ENCODE results near the gene GFRA1.

GFRA1 gene

GRCh38 chr10:116121640-116122525, 151.1 kb downstream of the GFRA1 start:
- no peak for DNase-seq

GRCh38 chr10:116120688-116121455, 152.1 kb downstream of the GFRA1 start:
- no peak for DNase-seq

- DNase-seq = no peak
Observed at GRCh38 chr10:116118847-116119246, 154.2 kb downstream of the GFRA1 start.

GRCh38 chr10:116115797-116116196, 157.2 kb downstream of the GFRA1 start:
- no peak for DNase-seq

- no peak for DNase-seq
Observed at GRCh38 chr10:116115036-116115641, 157.9 kb downstream of the GFRA1 start.

GRCh38 chr10:116113721-116114501, 159.1 kb downstream of the GFRA1 start:
- DNase-seq = no peak

GRCh38 chr10:116112232-116113231, 160.5 kb downstream of the GFRA1 start:
- no peak for DNase-seq

GRCh38 chr10:116111483-116112095, 161.4 kb downstream of the GFRA1 start:
- DNase-seq = no peak

GRCh38 chr10:116110736-116111135, 162.3 kb downstream of the GFRA1 start:
- no peak for DNase-seq

GRCh38 chr10:116109881-116110280, 163.1 kb downstream of the GFRA1 start:
- no peak for DNase-seq

GRCh38 chr10:116109481-116109880, 163.5 kb downstream of the GFRA1 start:
- no peak for DNase-seq

GRCh38 chr10:116108095-116108494, 164.9 kb downstream of the GFRA1 start:
- no peak for DNase-seq

- DNase-seq = no peak
Observed at GRCh38 chr10:116106611-116107010, 166.4 kb downstream of the GFRA1 start.

- DNase-seq = no peak
Observed at GRCh38 chr10:116105264-116105663, 167.7 kb downstream of the GFRA1 start.

GRCh38 chr10:116104210-116104932, 168.6 kb downstream of the GFRA1 start:
- no peak for DNase-seq

GRCh38 chr10:116103668-116104067, 169.3 kb downstream of the GFRA1 start:
- DNase-seq = no peak

GRCh38 chr10:116101616-116102315, 171.2 kb downstream of the GFRA1 start:
- DNase-seq = no peak

- no peak for DNase-seq
Observed at GRCh38 chr10:116100984-116101383, 172.0 kb downstream of the GFRA1 start.

GRCh38 chr10:116099023-116099420, 174.0 kb downstream of the GFRA1 start:
- no peak for DNase-seq
